ENCODE data around the gene DMBT1. TPM values are rescaled to one million over a fixed set of nuclear protein-coding genes. Genes with fewer than 3 reads are reported as not detected.

Gene DMBT1
- total RNA-seq, 4 donors from 2014 or later = 0.10 to 0.13 TPM; not detected in 2

DNA sequence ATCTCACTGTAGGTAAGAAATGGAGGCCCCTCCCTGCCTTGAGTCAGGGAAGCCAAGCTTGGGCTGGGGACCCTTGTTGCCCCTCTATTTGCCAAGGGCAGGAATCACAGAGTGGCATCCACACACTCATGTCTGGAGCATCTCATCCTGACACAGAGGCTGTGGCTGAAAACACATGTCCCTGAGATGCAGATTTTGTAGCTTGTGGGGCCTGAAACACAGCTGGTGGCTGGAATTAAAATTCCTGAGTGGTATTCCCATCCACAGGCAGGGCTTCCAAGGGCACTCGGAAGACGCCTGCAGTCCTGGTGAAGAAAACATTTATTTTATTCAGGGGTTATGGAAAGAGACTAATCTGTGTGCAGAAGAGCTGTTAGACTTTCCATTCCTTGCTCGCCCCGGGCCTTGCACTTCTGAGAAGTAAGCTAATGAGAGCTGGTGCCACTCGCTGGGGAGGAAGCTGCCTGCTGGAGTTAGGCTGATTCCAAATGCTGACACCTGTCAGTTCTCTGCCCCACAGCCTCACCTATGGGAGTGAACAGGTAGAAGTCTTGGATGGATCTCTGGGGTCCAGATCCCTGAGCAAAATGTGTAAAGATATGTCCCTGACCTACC is 103.1 kb downstream of the DMBT1 start:
- Histone ChIP-seq H3K27ac (no peak overlapping the region), H3K9me3 (no peaks in the 10 kb centered on the region), H3K4me1 (no peaks in the 10 kb centered on the region), H3K4me3 (replicated peaks in 1 of 3) (no peak overlapping the region), H3K36me3 (no peaks in the 10 kb centered on the region), H3K27me3 (no peaks in the 10 kb centered on the region)
- TF ChIP-seq POLR2A (IDR thresholded peaks at IDR 0.05) = no peak
- TF ChIP-seq, protein P1, sequence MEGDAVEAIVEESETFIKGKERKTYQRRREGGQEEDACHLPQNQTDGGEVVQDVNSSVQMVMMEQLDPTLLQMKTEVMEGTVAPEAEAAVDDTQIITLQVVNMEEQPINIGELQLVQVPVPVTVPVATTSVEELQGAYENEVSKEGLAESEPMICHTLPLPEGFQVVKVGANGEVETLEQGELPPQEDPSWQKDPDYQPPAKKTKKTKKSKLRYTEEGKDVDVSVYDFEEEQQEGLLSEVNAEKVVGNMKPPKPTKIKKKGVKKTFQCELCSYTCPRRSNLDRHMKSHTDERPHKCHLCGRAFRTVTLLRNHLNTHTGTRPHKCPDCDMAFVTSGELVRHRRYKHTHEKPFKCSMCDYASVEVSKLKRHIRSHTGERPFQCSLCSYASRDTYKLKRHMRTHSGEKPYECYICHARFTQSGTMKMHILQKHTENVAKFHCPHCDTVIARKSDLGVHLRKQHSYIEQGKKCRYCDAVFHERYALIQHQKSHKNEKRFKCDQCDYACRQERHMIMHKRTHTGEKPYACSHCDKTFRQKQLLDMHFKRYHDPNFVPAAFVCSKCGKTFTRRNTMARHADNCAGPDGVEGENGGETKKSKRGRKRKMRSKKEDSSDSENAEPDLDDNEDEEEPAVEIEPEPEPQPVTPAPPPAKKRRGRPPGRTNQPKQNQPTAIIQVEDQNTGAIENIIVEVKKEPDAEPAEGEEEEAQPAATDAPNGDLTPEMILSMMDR (IDR thresholded peaks at IDR 0.05) = no peak
- intact Hi-C loops (cut with DNase I) = no loop called here
- no peak for DNase-seq
- WGBS, 2 donors = 91% methylated on average over 5 of the region's 5 CpGs

GRCh38 chr10:122664501-122664900 is 103.9 kb downstream of the DMBT1 start:
- Histone ChIP-seq H3K9me3 (no peaks in the 10 kb centered on the region), H3K4me1 (no peaks in the 10 kb centered on the region), H3K36me3 (no peaks in the 10 kb centered on the region), H3K27me3 (no peaks in the 10 kb centered on the region), H3K4me3 (replicated peaks in 1 of 3) (no peak overlapping the region), H3K27ac (no peak overlapping the region)
- 83 to 89% methylated on average over 5 to 7 of the region's 8 CpGs for whole genome bisulfite sequencing, 2 donors
- TF ChIP-seq POLR2A (IDR thresholded peaks at IDR 0.05) = no peak
- TF ChIP-seq, protein P1 (IDR thresholded peaks at IDR 0.05) = no peak
- intact Hi-C loops (cut with DNase I) = no loop called here
- no peak for DNase-seq

DNA sequence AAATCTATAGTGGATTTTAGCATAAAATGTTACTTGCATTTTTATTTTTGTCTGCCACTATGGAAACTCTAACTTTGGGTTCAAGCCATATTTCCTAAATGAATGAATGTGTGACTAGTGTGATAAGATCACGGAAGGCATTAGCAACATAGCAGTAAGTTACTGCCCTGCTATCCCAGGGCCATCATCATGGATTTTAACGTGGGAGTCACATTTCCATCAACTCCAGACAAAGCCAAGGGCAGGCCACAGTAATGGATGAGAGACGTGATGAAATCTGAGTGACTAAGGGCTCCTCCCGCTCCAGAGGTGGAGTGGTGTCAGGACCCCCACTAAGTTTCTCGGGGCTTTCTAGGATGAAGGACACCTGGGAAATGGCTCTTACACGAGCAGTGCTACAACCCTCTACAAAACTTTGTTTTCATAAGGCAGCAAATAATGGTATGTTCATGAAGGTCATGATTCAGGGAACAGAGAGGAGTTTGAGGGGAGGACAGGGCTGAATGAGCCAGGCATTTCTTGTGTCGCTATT is 104.8 kb downstream of the DMBT1 start:
- Histone ChIP-seq H3K27ac (no peak overlapping the region), H3K4me3 (replicated peaks in 1 of 3) (no peak overlapping the region), H3K9me3 (no peaks in the 10 kb centered on the region), H3K27me3 (no peaks in the 10 kb centered on the region), H3K36me3 (no peaks in the 10 kb centered on the region), H3K4me1 (no peaks in the 10 kb centered on the region)
- no peak for DNase-seq
- no peak for TF ChIP-seq POLR2A (IDR thresholded peaks at IDR 0.05)
- TF ChIP-seq, protein P1 (IDR thresholded peaks at IDR 0.05) = no peak
- intact Hi-C loops (cut with DNase I) = no loop called here
- whole genome bisulfite sequencing, 2 donors = 39 to 54% methylated on average over 7 of the region's 7 CpGs

- no peaks in the 10 kb centered on the region for H3K36me3 ChIP-seq
- WGBS, 2 donors = 53 to 62% methylated on average over 4 of the region's 4 CpGs
- H3K4me1 ChIP-seq = no peaks in the 10 kb centered on the region
- no peak for TF ChIP-seq POLR2A (IDR thresholded peaks at IDR 0.05)
- TF ChIP-seq, protein P1 (IDR thresholded peaks at IDR 0.05) = no peak
- no peak overlapping the region for H3K27ac ChIP-seq
- no peak for DNase-seq
- intact Hi-C loops (cut with DNase I) = no loop called here
- no peak overlapping the region for H3K4me3 ChIP-seq (replicated peaks in 1 of 3)
- H3K9me3 ChIP-seq = no peaks in the 10 kb centered on the region
- no peaks in the 10 kb centered on the region for H3K27me3 ChIP-seq
Measured at GRCh38 chr10:122665946-122666345, 105.4 kb downstream of the DMBT1 start.

- no peak for TF ChIP-seq POLR2A (IDR thresholded peaks at IDR 0.05)
- TF ChIP-seq, protein P1 (IDR thresholded peaks at IDR 0.05) = no peak
- intact Hi-C loops (cut with DNase I) = no loop called here
- no peak overlapping the region for H3K4me3 ChIP-seq (replicated peaks in 1 of 3)
- H3K27me3 ChIP-seq = no peaks in the 10 kb centered on the region
- H3K27ac ChIP-seq = no peak overlapping the region
- WGBS, 2 donors = 98 to 99% methylated on average over 2 of the region's 2 CpGs
- DNase-seq = no peak
- H3K4me1 ChIP-seq = no peaks in the 10 kb centered on the region
- no peaks in the 10 kb centered on the region for H3K9me3 ChIP-seq
- H3K36me3 ChIP-seq = no peaks in the 10 kb centered on the region
Measured at GRCh38 chr10:122669045-122669444, 108.5 kb downstream of the DMBT1 start.
